SK-N-SH (cell line): ENCODE results near the gene PSTPIP1.

Source experiments
- CTCF ChIP-seq: fragments of 200-600 bp; sonication (generic); IDR thresholded peaks from 2 replicates; pipeline ENCODE4 v1.6.1; 2017; ENCODE audit warnings: antibody characterized with exemption, mild to moderate bottlenecking, moderate library complexity
- SIN3A ChIP-seq: IDR thresholded peaks from 2 replicates; pipeline ENCODE4 v1.6.1; 2012; ENCODE audit warnings: low read depth, mild to moderate bottlenecking, low read length, moderate library complexity, borderline replicate concordance
- SMC3 ChIP-seq: IDR thresholded peaks from 2 replicates; pipeline ENCODE4 v1.6.1; 2012; ENCODE audit warnings: low read depth, low read length, improper control_type of control experiment
- USF1 ChIP-seq: IDR thresholded peaks from 2 replicates; pipeline ENCODE4 v1.4.0; 2012; ENCODE audit warnings: low read depth, borderline replicate concordance

- no peak for TF ChIP-seq CTCF
- no peak for TF ChIP-seq SIN3A
- TF ChIP-seq USF1, result no peak
- TF ChIP-seq SMC3, result no peak
These were observed 7.5 kb downstream of the PSTPIP1 start for GRCh38 chr15:77002436-77002835.
